ENCODE data around the gene DYNC1LI2. TPM values are rescaled to one million over a fixed set of nuclear protein-coding genes. Genes with fewer than 3 reads are reported as not detected.

The DYNC1LI2 gene
- total RNA-seq, 1 experiment from 2014 or later: 94.2 TPM

DNA sequence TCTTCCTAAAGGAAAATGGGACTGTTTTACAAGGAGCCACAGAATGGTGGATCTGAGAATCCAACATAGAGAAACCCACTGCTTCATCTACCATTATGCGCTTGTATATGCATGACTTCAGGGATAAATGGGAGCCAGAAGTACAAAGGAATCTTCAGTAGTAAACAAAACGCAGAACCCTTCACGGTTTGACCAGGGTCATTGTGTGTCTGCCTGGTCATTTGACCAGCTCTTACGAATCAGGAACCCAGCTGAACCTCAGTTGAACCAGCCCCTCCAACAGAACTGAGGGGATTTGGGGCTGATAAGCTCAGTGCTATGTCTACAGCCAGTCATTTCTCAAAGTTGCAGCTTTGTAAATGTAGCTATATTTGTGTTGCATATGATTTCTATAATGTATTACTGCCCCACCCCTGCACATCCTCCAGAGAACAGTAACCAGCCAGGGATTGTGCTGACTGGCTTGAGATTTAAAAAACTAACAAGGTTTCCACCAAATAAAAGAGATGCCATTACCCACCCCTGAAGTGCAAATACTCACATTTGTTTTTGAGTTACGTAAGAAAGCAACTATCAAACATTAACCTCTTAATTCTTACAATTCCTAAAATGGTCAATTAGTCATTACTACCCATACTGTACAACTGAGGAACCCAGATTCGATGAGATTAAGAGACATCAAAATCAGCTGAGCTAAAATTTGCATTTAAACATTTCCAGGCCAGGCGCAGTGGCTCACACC is 61.1 kb downstream of the DYNC1LI2 start:
- Histone ChIP-seq H3K9ac (ENCODE audit: extremely low read depth, insufficient read length, low read length) (no peak overlapping the region), H3K14ac (ENCODE audit: insufficient read depth, low read length) (no peak overlapping the region), H2BK5ac (ENCODE audit: insufficient read length, low read length) (no peak overlapping the region), H3K4ac (ENCODE audit: low read depth, low read length) (no peak overlapping the region), H4K8ac (replicated peaks; ENCODE audit: insufficient read length, low read depth, low read length) (no peak overlapping the region), H2BK20ac (ENCODE audit: low read depth, low read length, poor library complexity, severe bottlenecking) (no peak overlapping the region), H3K27me3 (ENCODE audit: insufficient read depth, low read length) (no peaks in the 10 kb centered on the region), H2BK15ac (ENCODE audit: low read depth, low read length) (no peak overlapping the region), H4K91ac (ENCODE audit: insufficient read length, low read depth, low read length) (no peak overlapping the region), H3T11ph (ENCODE audit: low read length) (no peak overlapping the region), H3K23ac (ENCODE audit: insufficient read length, low read depth, low read length) (no peak overlapping the region), H3K23me2 (ENCODE audit: insufficient read length, low read depth, low read length, poor library complexity, severe bottlenecking) (peaks cover 1% of the 10 kb centered on the region), H3K4me1 (ENCODE audit: insufficient read depth, low read length) (no peaks in the 10 kb centered on the region; the same call in 1 of the 2 replicates), H4K5ac (ENCODE audit: insufficient read length, low read depth, low read length) (no peak overlapping the region), H3K27ac (ENCODE audit: insufficient read length, low read depth, low read length) (no peak overlapping the region), H3K79me1 (ENCODE audit: insufficient read depth, low read depth, low read length, poor library complexity, severe bottlenecking) (peaks cover 2% of the 10 kb centered on the region), H3K18ac (ENCODE audit: insufficient read length, low read depth, low read length) (no peak overlapping the region), H3K4me2 (ENCODE audit: insufficient read depth, insufficient read length, low read length) (no peak overlapping the region), H2BK120ac (ENCODE audit: low read depth, low read length, poor library complexity, severe bottlenecking) (no peak overlapping the region), H3K9me3 (ENCODE audit: control insufficient read depth, low read depth, low read length) (no peaks in the 10 kb centered on the region), H4K20me1 (ENCODE audit: control insufficient read depth, insufficient read depth, insufficient read length) (no peaks in the 10 kb centered on the region), H2BK12ac (ENCODE audit: insufficient read length, low read depth, low read length) (no peak overlapping the region), H3K79me2 (ENCODE audit: insufficient read depth, low read length) (peaks cover 1% of the 10 kb centered on the region; the same call in 1 of the 2 replicates), H2AFZ (ENCODE audit: low read length) (no peak overlapping the region), H2AK5ac (ENCODE audit: insufficient read length, low read length) (no peak overlapping the region), H3K56ac (ENCODE audit: insufficient read length, low read depth, low read length) (no peak overlapping the region)
- WGBS (ENCODE audit: extremely low coverage, insufficient read length, low lambda C conversion rate): no CpG with 5 or more reads among the region's 7 CpGs
- TF ChIP-seq, protein P1, sequence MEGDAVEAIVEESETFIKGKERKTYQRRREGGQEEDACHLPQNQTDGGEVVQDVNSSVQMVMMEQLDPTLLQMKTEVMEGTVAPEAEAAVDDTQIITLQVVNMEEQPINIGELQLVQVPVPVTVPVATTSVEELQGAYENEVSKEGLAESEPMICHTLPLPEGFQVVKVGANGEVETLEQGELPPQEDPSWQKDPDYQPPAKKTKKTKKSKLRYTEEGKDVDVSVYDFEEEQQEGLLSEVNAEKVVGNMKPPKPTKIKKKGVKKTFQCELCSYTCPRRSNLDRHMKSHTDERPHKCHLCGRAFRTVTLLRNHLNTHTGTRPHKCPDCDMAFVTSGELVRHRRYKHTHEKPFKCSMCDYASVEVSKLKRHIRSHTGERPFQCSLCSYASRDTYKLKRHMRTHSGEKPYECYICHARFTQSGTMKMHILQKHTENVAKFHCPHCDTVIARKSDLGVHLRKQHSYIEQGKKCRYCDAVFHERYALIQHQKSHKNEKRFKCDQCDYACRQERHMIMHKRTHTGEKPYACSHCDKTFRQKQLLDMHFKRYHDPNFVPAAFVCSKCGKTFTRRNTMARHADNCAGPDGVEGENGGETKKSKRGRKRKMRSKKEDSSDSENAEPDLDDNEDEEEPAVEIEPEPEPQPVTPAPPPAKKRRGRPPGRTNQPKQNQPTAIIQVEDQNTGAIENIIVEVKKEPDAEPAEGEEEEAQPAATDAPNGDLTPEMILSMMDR (conservative IDR thresholded peaks at IDR 0.05): no peak
- H3K36me3 Mint-ChIP-seq (ENCODE audit: insufficient read depth in 1 of 3, low read depth in 3 of 3): peaks cover 3 to 12% (median 8%) of the 10 kb centered on the region in 3 experiments; a peak in 6 of 7 replicates
- no peak for DNase-seq
- no peaks in the 10 kb centered on the region; a peak in 1 of 5 replicates for H3K9me3 Mint-ChIP-seq
- H3K4me1 Mint-ChIP-seq: peaks cover 39 to 51% of the 10 kb centered on the region in 2 experiments
- no peaks in the 10 kb centered on the region; the same call in 1 of the 2 replicates for H3K27me3 Mint-ChIP-seq (ENCODE audit: low read depth)
- H3K4me3 Mint-ChIP-seq: no peak overlapping the region
- peak overlapping the region in 2 of 3 experiments; percentile 28 to 50; a peak in 4 of 7 replicates for H3K27ac Mint-ChIP-seq
